ENCODE data around the gene BMI1. TPM values are rescaled to one million over a fixed set of nuclear protein-coding genes. Genes with fewer than 3 reads are reported as not detected.
"Not testable (repeated sequence)": the region's sequence is repeated elsewhere in the genome, so short reads cannot be mapped to it uniquely, and the experiment has no call there.

The BMI1 gene
- total RNA-seq, result 63.5 TPM

DNA sequence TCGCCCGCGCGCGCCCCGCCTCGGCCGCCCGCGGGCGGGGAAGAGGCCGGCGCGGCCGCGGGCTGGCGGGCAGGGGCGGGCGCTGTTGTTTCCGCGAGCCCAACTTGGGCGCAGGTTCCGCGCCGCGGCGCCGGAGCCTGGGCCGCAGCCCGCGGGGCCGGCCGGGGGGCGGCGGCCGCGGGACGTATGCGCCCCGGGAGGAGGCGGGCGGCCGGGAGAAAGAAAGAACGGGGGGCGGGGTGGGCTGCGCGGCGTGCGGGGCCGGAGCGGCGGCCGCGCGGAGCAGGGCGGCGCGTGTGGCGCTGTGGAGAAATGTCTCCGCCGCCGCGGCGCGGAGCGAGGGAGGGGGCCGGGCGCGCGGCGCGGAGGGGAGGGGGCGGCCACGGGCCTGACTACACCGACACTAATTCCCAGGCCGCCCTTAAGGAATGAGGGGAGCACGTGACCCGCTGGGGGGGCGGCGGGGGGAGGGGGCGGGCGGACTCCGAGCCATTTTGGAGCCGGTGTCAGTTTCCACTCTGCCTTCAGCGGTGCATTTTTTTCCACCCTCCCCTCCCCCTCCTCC is at the start of gene BMI1:
BMI1 (plus strand) TSS at position 509 of the 565 bp plus-strand sequence. CDS start 5,351 bp downstream, outside the sequence.
- DNase-seq, result peak; percentile 93

DNA sequence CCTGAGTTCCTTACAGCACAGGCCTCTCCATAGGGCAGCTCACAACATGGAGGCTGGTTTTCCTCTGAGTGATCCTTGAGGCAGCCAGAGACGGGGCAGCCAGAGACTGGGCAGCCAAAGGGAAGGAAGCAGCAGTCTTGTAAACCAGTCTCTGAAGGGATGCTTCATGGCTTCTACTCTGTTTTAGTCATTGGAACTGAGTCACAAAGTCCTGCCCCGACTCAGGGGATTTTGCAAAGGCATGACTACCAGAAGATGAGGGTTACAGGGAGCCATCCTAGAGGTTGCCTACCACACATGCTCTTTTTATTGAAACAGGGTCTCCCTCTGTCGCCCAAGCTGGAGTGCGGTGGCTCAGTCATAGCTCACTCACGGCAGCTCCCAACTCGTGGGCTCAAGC is 49.1 kb upstream of the BMI1 start:
- no peak for DNase-seq

DNA sequence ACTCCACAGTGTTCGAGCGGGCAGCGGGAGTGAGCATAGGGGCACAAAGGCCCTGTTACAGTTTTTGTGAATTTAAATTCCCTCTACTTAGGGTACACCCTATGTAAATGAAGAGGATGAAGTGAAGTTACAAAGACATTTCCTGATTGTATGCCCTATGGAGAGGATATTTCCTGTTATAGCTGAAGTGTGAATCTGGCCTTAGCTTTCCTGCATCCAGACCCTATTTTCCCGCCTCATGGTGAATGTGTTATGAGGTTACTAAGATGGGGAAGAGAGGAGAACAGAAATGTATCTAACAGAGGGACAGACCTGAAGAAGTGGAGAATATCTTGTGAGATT is 42.5 kb upstream of the BMI1 start:
- DNase-seq, result no peak

DNA sequence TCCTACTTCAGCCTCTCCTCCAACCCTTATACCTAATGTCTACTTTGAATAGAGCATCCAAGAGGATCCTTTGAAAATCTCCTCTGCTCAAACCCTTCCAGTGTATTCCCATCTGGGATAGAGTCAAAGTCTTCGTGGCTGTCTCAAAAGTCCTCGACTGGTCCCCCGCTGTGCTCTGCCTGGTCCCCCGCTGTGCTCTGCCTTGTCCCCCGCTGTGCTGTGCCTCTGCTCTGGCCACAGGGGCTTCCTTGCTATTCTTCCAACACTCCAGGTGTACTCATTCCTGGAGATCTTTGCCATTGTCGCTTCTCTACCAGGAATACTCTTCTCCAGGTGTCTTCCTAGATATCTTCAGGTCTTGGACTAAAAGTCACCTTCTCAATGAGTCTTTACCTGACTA is 40.8 kb upstream of the BMI1 start:
- no peak for DNase-seq

DNA sequence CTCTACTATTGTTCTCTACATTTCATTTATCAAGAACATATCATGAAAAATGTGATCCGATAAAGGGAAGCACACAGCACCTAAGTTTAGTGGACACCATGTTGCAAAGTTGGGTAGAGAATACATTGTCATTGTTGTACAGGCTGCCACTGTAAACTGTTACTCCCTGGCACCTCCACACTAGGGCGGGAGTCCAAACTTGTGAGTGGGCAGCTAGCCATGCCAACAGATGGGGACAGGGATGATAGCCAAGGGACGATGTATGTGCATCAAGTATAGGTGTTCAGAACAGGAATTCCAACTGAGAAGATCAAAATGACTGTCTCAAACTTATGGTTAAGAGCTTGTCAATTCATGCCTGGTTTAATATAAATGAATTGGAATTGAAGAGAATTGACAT is 35.8 kb upstream of the BMI1 start:
- peak; percentile 33 for DNase-seq

DNA sequence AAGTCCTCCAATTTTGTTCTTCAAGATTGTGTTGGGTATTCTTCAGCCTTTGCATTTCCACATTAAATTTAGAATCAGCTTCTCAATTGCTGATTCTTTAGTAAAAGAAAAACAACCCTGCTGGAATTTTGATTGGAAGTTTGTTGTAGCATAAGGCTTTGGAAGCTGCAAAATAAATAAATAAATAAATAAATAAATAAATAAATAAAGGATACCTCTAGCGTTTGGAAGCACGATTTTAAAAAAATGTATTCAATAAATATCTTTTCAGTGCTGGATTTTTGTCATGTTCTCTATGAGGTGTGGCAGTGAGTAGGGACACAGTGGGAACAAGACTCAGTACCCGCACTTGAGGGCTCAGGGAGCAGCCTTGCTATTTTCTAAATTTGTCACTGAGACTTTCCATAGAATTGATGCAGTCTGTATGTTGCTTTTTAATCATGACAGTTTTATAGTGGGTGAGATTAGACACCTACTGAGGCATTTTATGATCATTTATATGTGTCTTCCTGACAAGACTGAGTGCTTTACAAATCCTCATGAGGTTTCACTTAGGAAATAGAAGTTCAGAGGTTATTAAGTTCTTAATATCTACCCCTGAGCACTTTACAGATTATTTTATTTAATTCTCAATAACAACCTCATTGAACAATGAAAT is 27.0 kb upstream of the BMI1 start:
- no peak for DNase-seq

DNA sequence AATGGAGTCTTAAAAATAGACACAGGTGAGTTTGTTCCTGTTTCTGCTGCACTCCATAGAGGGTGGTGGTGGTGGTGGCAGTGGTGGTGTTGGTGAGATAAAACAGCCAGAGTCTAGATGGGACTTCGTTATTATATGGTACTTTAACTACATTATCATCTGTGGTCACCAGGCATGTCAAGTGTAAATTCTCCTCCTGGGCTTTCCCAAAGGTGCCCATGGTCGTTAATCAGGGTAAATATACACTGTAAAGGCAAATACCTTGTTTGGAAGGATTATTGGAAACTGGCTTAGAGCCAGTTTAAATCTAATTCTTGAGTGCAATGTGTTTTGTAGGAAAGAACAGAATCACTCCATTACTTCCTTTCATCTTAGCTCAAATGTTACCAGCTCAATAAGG is 26.2 kb upstream of the BMI1 start:
- no peak for DNase-seq

DNA sequence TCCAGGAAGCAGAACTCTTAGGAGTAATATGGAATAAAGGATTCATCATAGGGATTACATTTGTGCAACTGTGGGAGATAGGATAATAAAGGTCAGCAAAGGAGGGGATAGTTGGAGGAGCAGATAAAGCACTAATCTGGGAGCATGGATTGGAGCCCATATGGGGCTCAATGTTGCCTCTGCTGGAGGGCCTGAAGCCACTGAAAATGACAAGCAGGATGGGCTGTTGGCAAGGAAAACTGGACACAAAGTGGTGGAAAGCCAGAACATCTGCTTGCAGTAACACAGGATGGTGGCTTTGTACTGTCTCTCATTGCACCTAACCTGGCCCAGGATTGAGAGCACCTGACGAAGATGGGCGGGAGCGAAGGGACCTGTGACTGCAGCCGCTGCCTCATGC is 19.7 kb upstream of the BMI1 start:
- no peak for DNase-seq

DNA sequence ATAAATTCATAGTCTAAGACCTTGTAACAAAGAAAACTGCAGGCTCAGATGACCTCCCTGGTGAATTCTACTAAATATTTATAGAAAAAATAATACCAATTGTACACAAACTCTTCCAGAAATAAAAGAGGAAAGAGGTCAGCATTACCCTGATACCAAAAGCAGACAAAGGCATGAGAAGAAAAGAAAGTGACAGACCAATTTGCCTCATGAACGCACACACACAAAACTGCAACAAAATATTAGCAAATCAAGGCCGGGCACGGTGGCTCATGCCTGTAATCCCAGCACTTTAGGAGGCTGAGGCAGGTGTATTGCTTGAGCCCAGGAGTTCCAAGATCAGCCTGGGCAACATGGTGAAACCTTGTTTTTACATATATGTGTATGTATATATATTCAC is 17.4 kb upstream of the BMI1 start:
- DNase-seq, result no peak

DNA sequence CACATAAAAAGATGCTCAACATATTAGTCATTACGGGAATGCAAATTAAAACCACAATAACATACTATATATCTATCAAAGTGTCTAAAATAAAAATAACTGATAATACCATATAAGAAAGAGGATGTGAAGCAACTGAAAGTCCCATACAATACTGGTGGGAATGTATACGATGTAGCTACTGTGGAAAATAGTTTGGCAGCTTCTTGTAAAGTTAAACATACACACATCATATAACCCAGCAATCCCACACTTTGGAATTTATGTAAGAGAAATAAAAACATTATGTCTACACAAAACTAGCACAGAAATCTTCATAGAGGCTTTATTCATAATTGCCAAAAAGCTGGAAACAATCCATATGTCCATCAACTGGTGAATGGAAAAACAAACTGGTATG is 15.2 kb upstream of the BMI1 start:
- DNase-seq, result no peak

DNA sequence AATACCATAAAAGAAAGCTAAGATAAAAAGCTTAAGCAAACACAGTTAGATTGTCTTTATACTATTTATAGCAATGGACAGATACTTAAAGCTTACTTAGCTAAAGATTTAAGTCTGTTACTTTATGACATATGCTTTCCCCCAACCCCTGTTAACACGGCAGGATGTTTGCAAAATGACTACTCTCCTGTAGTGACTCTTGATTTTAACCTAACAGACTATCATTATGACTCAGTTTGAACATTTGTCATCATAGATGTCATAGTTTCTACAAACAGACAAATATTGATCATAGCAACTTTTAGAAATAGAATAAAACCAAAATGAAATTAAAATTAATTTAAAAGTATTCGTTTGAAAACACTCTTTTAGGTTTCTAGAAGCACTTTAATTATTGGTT is 12.5 kb upstream of the BMI1 start:
- DNase-seq, result no peak

DNA sequence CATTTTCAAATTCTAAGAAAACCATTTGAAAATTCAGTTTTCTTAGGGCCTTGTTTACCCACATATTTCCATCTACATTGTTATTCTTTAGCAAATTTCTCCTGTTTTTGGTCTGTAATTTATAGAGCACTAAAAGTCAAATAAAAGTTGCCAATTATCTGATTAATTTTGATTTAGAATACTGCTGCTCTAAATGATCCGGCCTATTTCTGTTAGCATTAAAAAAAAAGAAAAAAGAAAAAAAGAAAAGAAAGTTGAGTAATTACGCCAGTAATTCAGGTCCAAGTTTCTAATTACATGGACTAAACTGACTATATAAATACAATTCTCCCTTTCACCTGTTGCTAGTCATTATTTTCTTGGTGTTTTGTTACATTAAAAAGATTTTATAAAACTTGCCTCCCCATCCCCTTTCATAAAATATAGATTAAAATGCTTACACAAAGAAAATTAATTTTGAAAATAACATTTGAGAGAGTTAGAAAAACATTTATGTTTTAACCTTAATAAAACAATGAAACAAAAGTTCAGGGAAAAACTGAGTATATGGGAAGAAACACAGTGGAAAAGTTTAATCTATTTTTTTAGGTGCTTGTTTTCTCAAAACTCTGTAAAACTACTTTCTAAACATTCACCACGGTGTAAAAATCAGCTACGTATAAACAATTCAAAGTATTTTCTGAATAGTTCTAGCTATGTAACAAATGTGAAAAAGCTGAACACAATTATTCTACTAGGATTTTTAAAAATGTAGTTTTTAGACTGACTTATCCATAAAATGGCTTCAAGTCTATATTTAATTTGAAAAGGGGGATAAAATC is 11.5 kb upstream of the BMI1 start:
- no peak for DNase-seq

DNA sequence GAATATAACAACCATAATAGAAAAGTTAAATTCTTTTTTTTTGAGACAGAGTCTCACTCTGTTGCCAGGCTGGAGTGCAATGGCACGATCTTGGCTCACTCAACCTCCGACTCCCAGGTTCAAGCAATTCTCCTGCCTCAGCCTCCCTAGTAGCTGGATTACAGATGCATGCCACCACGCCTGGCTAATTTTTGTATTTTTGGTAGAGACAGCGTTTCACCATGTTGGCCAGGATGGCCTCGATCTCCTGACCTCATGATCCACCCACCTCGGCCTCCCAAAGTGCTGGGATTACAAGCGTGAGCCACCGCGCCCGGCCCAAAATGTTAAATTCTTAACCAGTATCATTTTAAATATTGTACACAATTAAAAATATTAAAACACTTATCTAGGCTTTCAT is 10.9 kb upstream of the BMI1 start:
- not testable (repeated sequence) for DNase-seq

DNA sequence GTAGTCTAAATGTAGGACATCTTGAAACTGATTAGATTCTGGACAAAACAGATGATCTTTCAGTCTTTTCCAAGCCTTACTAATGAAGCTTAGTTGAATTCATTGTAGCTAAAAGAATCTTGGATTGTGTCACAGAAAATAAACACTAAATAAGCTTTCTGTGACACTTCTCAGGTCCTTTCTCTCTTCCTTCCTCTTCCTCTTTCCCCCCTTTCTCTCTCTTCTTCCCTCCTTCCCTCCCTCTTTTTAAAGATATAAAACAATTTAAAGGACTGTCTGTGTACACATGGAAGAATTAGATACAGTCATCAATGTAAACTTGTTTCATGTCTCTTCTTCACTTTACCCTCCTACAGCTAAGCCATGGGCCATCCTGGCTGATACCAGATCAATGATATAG is 10.0 kb upstream of the BMI1 start:
- no peak for DNase-seq

DNA sequence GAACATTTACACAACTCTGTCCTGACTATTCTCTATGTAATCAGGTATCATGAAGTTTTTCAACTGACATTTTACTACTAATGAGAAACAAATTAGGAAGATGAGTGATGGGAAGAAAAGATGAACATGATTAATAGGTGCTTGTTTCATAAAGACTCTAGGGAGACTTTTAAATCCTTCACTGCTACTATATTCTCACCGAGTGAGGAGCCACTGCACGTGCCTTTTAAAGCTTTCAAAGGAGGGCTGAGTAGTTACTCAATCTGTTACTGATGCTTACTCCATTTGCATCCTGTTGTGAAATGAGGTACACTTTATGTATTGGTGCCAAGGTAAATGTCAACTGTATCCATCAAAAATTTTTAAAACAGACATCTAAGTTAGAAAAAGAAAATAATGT is 6.0 kb upstream of the BMI1 start:
- DNase-seq, result no peak

DNA sequence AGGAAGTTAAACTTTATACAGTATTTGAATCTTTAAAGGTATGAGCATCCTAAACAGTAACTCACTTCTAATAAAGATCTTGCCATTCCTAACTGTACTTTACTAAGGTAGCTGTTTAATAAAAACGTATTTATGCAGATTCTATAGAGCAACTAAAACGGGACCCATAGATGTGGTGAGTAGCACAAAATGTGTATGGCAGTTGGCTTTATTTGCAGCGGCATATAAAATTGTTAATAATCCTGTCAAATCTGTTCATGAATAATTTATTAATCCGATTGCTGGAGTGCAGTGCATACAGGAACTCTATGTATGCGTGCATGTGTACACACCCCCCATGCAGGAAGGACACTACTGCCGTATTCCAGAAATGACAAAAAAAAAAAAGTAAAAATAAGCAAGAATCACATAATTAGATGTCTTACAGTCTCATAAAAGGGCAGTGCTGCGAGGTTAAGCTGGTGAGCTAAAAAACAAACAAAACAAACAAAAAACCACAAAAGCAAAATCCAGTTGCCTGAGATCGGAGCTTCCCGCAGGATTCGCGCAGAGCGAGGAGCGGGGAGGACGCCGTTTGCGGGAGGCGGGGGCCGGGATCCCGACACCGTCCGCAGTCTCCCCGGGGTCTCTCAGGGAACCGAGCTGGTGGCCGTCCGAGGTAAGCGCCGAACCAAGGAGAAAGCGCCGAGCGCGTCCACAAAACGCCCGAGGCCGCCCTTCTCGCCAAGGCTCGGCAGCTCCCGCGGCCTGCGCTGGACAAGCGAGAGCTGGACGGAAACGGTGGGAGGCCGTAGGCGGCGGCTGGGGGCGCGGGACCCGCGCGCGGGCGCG is 5.2 kb upstream of the BMI1 start:
- no peak for DNase-seq

DNA sequence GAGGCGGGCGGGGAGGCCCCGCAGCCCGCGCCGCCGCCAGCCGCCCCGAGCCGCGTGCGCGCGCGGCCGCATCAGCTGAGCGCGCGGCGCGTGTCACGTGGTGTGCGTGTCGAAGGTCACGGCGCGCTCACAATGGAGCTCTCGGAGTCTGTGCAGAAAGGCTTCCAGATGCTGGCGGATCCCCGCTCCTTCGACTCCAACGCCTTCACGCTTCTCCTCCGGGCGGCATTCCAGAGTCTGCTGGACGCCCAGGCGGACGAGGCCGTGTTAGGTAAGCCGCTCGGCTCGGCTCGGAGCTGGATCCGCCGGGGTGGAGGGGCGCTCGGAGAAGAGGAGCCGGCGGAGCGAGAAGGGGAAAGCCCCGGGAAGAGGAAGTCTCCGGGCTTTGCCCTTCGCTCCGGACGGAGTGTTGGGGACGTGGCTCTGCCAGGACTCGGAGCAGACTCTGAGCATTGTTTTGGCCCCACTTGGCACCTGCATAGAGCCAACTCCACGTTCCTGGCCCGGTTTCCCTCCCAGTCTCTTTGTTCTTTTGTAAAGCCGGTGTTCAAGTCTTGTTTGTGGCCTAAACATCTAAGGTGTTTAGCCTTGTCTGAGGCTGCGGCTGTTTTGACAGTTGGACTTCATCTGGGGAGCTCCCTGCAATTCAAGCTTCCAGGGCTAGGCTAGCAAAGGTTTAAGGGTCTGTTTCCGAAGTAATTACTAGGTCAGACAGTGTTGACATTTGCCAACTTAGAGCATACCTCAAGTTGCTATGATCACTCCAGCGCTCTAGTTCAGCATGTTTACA is 4.4 kb upstream of the BMI1 start, which contains the start of gene COMMD3:
COMMD3 (plus strand) TSS at position 103 of the 790 bp plus-strand sequence; CDS start at position 133, 30 bp downstream.
- DNase-seq, result peak; percentile 95

DNA sequence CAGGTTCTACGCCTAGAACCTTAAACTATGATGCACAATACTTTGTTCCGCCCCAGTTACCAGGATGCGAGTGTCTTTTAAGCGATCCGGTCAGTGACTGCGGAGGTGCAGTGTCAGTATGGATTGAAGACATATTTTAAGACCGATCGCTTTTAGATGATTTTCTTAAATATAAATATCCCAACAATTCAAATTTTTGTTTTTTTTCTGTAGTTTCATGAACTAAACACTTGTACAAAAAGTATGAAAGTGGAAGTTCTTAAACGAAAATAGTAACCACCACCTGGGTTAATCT is 3.9 kb upstream of the BMI1 start:
- DNase-seq, result no peak

DNA sequence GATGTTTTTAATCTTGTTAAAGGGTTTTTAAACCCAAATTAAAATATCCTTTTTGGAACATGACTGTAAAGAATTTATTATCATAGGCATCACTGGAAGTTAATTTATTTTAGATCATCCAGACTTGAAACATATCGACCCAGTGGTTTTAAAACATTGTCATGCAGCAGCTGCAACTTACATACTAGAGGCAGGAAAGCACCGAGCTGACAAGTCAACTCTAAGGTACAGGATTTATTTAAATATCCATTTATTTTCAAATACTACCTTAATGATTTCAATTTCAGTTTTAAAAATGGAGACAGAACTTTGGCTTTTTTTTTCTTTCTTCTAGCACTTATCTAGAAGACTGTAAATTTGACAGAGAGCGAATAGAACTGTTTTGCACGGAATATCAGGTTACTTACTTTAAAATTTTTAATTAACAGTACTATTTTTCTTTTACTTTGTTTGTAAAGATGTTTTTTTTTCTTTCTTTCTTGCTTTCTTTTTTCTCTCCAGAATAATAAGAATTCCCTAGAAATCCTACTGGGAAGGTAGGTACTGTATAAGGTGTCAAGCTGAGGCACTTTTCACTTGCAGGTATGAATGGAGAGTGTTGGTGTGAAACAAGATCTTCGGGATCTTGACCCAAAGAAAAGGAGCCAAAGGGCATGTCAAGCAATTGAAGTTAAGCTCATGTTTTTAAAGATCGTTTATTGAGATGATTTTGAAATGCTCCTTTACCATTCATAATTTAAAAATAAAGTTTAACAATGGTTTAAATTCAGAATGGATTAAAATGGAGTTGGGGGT is 2.9 kb upstream of the BMI1 start:
- DNase-seq, result no peak

DNA sequence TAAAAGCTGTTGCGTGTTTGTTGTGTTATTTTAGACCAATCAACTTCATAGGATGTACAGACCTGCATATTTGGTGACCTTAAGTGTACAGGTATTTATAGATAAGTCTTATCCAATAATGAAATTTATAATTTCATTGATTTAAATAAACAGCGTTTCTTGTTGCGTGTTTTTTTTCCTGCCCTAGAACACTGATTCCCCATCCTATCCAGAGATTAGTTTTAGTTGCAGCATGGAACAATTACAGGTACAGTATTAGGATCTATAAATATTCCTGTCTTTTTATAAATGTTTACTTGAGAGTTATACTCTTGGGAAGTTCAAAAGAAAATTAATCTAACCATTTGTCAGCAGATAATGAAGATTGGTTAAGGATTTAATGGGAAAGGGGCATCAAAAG is 2.1 kb upstream of the BMI1 start:
- DNase-seq, result no peak

DNA sequence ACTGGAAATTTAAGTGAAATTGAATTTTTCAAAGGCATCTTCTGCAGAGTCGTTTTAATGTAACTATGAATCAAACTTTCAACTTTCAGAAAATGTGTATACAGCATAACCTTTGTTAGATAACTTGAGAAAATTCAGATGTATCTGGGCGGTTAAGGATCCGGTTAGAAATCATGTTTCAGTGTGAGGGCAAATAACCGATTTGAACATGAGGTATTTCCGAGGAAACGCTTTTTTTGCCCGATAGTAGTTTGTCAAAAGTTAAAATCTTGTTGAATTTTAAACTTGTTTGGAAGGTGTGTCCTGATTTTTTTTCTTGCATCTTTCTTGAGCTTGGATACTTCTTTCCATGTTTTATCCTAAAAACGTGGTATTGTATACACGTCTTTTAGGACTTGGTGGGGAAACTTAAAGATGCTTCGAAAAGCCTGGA is 1.3 kb upstream of the BMI1 start:
- no peak for DNase-seq

Data from tongue (tissue), 2 donors.